ENCODE results near the gene CLTCL1.
"Not testable (repeated sequence)": the region's sequence is repeated elsewhere in the genome, so short reads cannot be mapped to it uniquely, and the experiment has no call there.

CLTCL1 gene

GRCh38 chr22:19164425-19164824 lies 127.1 kb downstream of the CLTCL1 start:
- POLR2A ChIA-PET = no interaction called here
- CTCF ChIA-PET = no interaction called here
- no peak for DNase-seq (ENCODE audit: extremely low spot score)

GRCh38 chr22:19158649-19159048 lies 132.9 kb downstream of the CLTCL1 start:
- CTCF ChIA-PET = not testable (repeated sequence)

More at GRCh38 chr22:19164425-19164824, 127.1 kb downstream of the CLTCL1 start:
- TF ChIP-seq FOXA1 (IDR thresholded peaks at IDR 0.05) (no peak), NFRKB (IDR thresholded peaks at IDR 0.05) (no peak), FOXM1 (IDR thresholded peaks at IDR 0.05; ENCODE audit: borderline replicate concordance) (no peak), SP1 (IDR thresholded peaks at IDR 0.05) (no peak), ELF4 (IDR thresholded peaks at IDR 0.05) (no peak), HDGF (IDR thresholded peaks at IDR 0.05; ENCODE audit: borderline replicate concordance) (no peak), PKNOX1 (IDR thresholded peaks at IDR 0.05) (no peak), BHLHE40 (IDR thresholded peaks at IDR 0.05; ENCODE audit: borderline replicate concordance) (no peak), L3MBTL2 (conservative IDR thresholded peaks at IDR 0.05) (no peak), ARNT (IDR thresholded peaks at IDR 0.05) (no peak), LEF1 (IDR thresholded peaks at IDR 0.05; ENCODE audit: borderline replicate concordance) (no peak)

GRCh38 chr22:19156109-19156508 lies 135.4 kb downstream of the CLTCL1 start:
- POLR2A ChIA-PET = interaction anchor here (1.3 kb wide), 1 partner anchor 11 kb away, joined by 4 read pairs; the partner anchor contains the start of gene ESS2
- CTCF ChIA-PET; DNase-seq (ENCODE audit: extremely low spot score): not testable (repeated sequence)

More at GRCh38 chr22:19158649-19159048, 132.9 kb downstream of the CLTCL1 start:
- not testable (repeated sequence) for DNase-seq (ENCODE audit: extremely low spot score)
- POLR2A ChIA-PET = interaction anchor here (1.2 to 1.6 kb wide), 2 partner anchors 12 to 14 kb away, joined by 5 read pairs; partner anchors contain the start of gene ESS2

GRCh38 chr22:19152942-19153883 lies 138.3 kb downstream of the CLTCL1 start:
- DNase-seq (ENCODE audit: extremely low spot score) = no peak
- ChIA-PET CTCF (interaction anchor here (1.1 kb wide), 1 partner anchor 14 kb away, joined by 3 read pairs; no protein-coding TSS in a partner anchor), POLR2A (interaction anchor here (2.5 kb wide), 1 partner anchor 9 kb away, joined by 14 read pairs; the partner anchor contains the start of gene ESS2)
- TF ChIP-seq LEF1 (IDR thresholded peaks at IDR 0.05; ENCODE audit: borderline replicate concordance) = no peak
- no peak for TF ChIP-seq ARNT (IDR thresholded peaks at IDR 0.05)
- TF ChIP-seq L3MBTL2 (conservative IDR thresholded peaks at IDR 0.05) = no peak
- TF ChIP-seq TARDBP (IDR thresholded peaks at IDR 0.05) = no peak
- no peak for TF ChIP-seq BHLHE40 (IDR thresholded peaks at IDR 0.05; ENCODE audit: borderline replicate concordance)
- no peak for TF ChIP-seq FOXA1 (IDR thresholded peaks at IDR 0.05)
- no peak for TF ChIP-seq ZNF384 (IDR thresholded peaks at IDR 0.05)
- no peak for TF ChIP-seq SUZ12 (IDR thresholded peaks at IDR 0.05)
- no peak for TF ChIP-seq FOXM1 (IDR thresholded peaks at IDR 0.05; ENCODE audit: borderline replicate concordance)
- no peak for TF ChIP-seq CTBP1 (IDR thresholded peaks at IDR 0.05; ENCODE audit: borderline replicate concordance)
- no peak for TF ChIP-seq ELF4 (IDR thresholded peaks at IDR 0.05)

- no peak for DNase-seq (ENCODE audit: extremely low spot score)
- POLR2A ChIA-PET = no interaction called here
- TF ChIP-seq FOXM1 (IDR thresholded peaks at IDR 0.05; ENCODE audit: borderline replicate concordance) (no peak), SUZ12 (IDR thresholded peaks at IDR 0.05) (no peak), FOXK2 (IDR thresholded peaks at IDR 0.05) (no peak), HDGF (IDR thresholded peaks at IDR 0.05; ENCODE audit: borderline replicate concordance) (no peak), ARNT (IDR thresholded peaks at IDR 0.05) (no peak), ELF4 (IDR thresholded peaks at IDR 0.05) (no peak), CTBP1 (IDR thresholded peaks at IDR 0.05; ENCODE audit: borderline replicate concordance) (no peak), FOXA1 (IDR thresholded peaks at IDR 0.05) (no peak), PKNOX1 (IDR thresholded peaks at IDR 0.05) (no peak), ZNF384 (IDR thresholded peaks at IDR 0.05) (no peak), LEF1 (IDR thresholded peaks at IDR 0.05; ENCODE audit: borderline replicate concordance) (no peak), L3MBTL2 (conservative IDR thresholded peaks at IDR 0.05) (no peak), SP1 (IDR thresholded peaks at IDR 0.05) (no peak), TARDBP (IDR thresholded peaks at IDR 0.05) (no peak), BHLHE40 (IDR thresholded peaks at IDR 0.05; ENCODE audit: borderline replicate concordance) (no peak), NFRKB (IDR thresholded peaks at IDR 0.05) (no peak)
- CTCF ChIA-PET = no interaction called here
Observed at GRCh38 chr22:19151329-19152191, 140.0 kb downstream of the CLTCL1 start.

GRCh38 chr22:19150482-19151328 lies 140.8 kb downstream of the CLTCL1 start:
- POLR2A ChIA-PET = no interaction called here

More at GRCh38 chr22:19150482-19151328, 140.8 kb downstream of the CLTCL1 start:
- no peak for DNase-seq (ENCODE audit: extremely low spot score)
- TF ChIP-seq FOXA1 (IDR thresholded peaks at IDR 0.05) = no peak
- no peak for TF ChIP-seq BHLHE40 (IDR thresholded peaks at IDR 0.05; ENCODE audit: borderline replicate concordance)
- TF ChIP-seq FOXK2 (IDR thresholded peaks at IDR 0.05) = no peak
- no peak for TF ChIP-seq FOXM1 (IDR thresholded peaks at IDR 0.05; ENCODE audit: borderline replicate concordance)
- no peak for TF ChIP-seq TARDBP (IDR thresholded peaks at IDR 0.05)
- TF ChIP-seq LEF1 (IDR thresholded peaks at IDR 0.05; ENCODE audit: borderline replicate concordance) = no peak
- TF ChIP-seq CTBP1 (IDR thresholded peaks at IDR 0.05; ENCODE audit: borderline replicate concordance) = no peak
- TF ChIP-seq SUZ12 (IDR thresholded peaks at IDR 0.05) = no peak
- no peak for TF ChIP-seq L3MBTL2 (conservative IDR thresholded peaks at IDR 0.05)
- no peak for TF ChIP-seq ELF4 (IDR thresholded peaks at IDR 0.05)
- TF ChIP-seq ARNT (IDR thresholded peaks at IDR 0.05) = no peak
- CTCF ChIA-PET = no interaction called here

All from HEK293T (cell line).